ENCODE measurements around the gene PCDHGB4.
"Not testable (repeated sequence)": the region's sequence is repeated elsewhere in the genome, so short reads cannot be mapped to it uniquely, and the experiment has no call there.

DNA sequence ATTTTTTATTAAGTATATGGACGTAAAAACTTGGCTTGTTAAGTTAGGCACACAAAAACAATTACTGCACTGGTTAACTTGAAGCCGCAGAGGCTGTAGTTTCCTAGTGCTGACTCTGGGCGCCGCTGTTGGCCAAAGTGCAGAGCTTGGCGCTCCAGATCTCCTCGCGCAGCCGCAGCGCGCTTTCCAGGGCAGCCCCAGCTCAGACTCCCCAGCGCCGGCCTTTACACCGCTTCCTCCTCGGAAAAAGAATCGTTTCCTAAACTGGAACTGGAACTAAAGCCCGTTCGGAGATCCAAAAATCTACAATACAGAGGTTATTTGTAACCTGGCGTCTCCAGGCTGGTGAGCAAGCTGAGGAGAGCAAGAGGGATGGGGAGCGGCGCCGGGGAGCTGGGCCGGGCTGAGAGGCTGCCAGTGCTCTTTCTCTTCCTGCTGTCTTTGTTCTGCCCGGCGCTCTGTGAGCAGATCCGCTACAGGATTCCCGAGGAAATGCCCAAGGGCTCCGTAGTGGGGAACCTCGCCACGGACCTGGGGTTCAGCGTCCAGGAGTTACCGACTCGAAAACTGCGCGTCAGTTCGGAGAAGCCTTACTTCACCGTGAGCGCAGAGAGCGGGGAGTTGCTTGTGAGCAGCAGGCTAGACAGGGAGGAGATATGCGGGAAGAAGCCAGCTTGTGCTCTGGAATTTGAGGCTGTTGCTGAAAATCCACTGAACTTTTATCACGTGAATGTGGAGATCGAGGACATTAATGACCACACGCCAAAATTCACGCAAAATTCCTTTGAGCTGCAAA lies 10.5 kb downstream of the PCDHGB4 start, which contains the start of gene PCDHGB5:
- TF ChIP-seq, protein P1, sequence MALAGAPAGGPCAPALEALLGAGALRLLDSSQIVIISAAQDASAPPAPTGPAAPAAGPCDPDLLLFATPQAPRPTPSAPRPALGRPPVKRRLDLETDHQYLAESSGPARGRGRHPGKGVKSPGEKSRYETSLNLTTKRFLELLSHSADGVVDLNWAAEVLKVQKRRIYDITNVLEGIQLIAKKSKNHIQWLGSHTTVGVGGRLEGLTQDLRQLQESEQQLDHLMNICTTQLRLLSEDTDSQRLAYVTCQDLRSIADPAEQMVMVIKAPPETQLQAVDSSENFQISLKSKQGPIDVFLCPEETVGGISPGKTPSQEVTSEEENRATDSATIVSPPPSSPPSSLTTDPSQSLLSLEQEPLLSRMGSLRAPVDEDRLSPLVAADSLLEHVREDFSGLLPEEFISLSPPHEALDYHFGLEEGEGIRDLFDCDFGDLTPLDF (CRISPR knock-in tag; IDR thresholded peaks at IDR 0.05): not testable (repeated sequence)
- TF ChIP-seq, protein P2, sequence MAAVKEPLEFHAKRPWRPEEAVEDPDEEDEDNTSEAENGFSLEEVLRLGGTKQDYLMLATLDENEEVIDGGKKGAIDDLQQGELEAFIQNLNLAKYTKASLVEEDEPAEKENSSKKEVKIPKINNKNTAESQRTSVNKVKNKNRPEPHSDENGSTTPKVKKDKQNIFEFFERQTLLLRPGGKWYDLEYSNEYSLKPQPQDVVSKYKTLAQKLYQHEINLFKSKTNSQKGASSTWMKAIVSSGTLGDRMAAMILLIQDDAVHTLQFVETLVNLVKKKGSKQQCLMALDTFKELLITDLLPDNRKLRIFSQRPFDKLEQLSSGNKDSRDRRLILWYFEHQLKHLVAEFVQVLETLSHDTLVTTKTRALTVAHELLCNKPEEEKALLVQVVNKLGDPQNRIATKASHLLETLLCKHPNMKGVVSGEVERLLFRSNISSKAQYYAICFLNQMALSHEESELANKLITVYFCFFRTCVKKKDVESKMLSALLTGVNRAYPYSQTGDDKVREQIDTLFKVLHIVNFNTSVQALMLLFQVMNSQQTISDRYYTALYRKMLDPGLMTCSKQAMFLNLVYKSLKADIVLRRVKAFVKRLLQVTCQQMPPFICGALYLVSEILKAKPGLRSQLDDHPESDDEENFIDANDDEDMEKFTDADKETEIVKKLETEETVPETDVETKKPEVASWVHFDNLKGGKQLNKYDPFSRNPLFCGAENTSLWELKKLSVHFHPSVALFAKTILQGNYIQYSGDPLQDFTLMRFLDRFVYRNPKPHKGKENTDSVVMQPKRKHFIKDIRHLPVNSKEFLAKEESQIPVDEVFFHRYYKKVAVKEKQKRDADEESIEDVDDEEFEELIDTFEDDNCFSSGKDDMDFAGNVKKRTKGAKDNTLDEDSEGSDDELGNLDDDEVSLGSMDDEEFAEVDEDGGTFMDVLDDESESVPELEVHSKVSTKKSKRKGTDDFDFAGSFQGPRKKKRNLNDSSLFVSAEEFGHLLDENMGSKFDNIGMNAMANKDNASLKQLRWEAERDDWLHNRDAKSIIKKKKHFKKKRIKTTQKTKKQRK (IDR thresholded peaks at IDR 0.05; ENCODE audit: borderline replicate concordance, low read depth, low read length): not testable (repeated sequence)
- not testable (repeated sequence) for TF ChIP-seq RBM14 (IDR thresholded peaks at IDR 0.05; ENCODE audit: borderline replicate concordance, insufficient read depth, low read depth, low read length); CEBPB (tag; IDR thresholded peaks at IDR 0.05)
